BJ (cell line): ENCODE results near the gene SCN9A. TPM values are rescaled to one million over a fixed set of nuclear protein-coding genes. Genes with fewer than 3 reads are reported as not detected.

Experiments used
- CTCF ChIA-PET: fragments of 350-600 bp; formaldehyde crosslinking; extraction: SDS; loops from one replicate; lab custom pipeline; 2021; ENCODE audit warnings: antibody characterized with exemption, inconsistent platforms; lab: Yijun Ruan, JAX
- POLR2A ChIA-PET: fragments of 300-600 bp; sonication (Branson Sonifier 250); formaldehyde crosslinking; extraction: SDS; loops from one replicate; lab custom pipeline; 2021; ENCODE audit warnings: antibody characterized with exemption; lab: Charles Lee
- DNase-seq: peaks from one replicate; pipeline ENCODE4 v3.0.0-alpha.2; 2011; ENCODE audit warnings: low read depth
- H3K27me3 ChIP-seq: 2 replicates; pipeline ENCODE4 v1.6.0; 2011; ENCODE audit warnings: low read length; ENCODE audit not compliant: control insufficient read depth, insufficient read depth
- H3K36me3 ChIP-seq: 2 replicates; pipeline ENCODE4 v1.5.1; 2011; ENCODE audit warnings: low read length; ENCODE audit not compliant: control insufficient read depth, insufficient read depth
- H3K4me3 ChIP-seq: 2 replicates; pipeline ENCODE4 v1.5.1; 2011; ENCODE audit warnings: low read depth, mild to moderate bottlenecking, control low read depth, low read length
- CTCF ChIP-seq: IDR thresholded peaks from 2 replicates; pipeline ENCODE4 v1.5.1; 2011; ENCODE audit warnings: low read depth, mild to moderate bottlenecking, control low read depth, inconsistent platforms, low read length, moderate library complexity; ENCODE audit not compliant: insufficient read depth
- polyA plus RNA-seq: library from polyadenylated mRNA; depleted of rRNA; stranded (reverse); fragments of >200 nt; gene quantifications from 2 replicates; pipeline ENCODE4 v1.2.3, GENCODE V29; 2011

SCN9A gene
- polyA plus RNA-seq, 1 experiment, result 19.4 TPM

GRCh38 chr2:166167449-166167848 lies 208.3 kb downstream of the SCN9A start:
- no peaks in the 10 kb centered on the region; the same call in 1 of the 2 replicates for H3K27me3 ChIP-seq
- DNase-seq, result no peak
- ChIA-PET POLR2A (no interaction called here), CTCF (interaction anchor here (1.0 kb wide), 1 partner anchor 13 kb away, joined by 3 read pairs; no protein-coding TSS in a partner anchor)
- no peak overlapping the region for H3K4me3 ChIP-seq
- H3K36me3 ChIP-seq, result no peaks in the 10 kb centered on the region
- TF ChIP-seq CTCF, result no peak

- Histone ChIP-seq H3K36me3 (no peaks in the 10 kb centered on the region), H3K27me3 (no peaks in the 10 kb centered on the region; the same call in 1 of the 2 replicates), H3K4me3 (no peak overlapping the region)
- no peak for DNase-seq
- CTCF ChIA-PET, result no interaction called here
- POLR2A ChIA-PET, result no interaction called here
- TF ChIP-seq CTCF, result no peak
Observed at GRCh38 chr2:166163775-166164174, 212.0 kb downstream of the SCN9A start.

- no peaks in the 10 kb centered on the region; the same call in 1 of the 2 replicates for H3K27me3 ChIP-seq
- H3K36me3 ChIP-seq, result no peaks in the 10 kb centered on the region
- no peak for TF ChIP-seq CTCF
- ChIA-PET POLR2A (no interaction called here), CTCF (no interaction called here)
- H3K4me3 ChIP-seq, result no peak overlapping the region
- no peak for DNase-seq
Observed at GRCh38 chr2:166158546-166158945, 217.2 kb downstream of the SCN9A start.

- no peaks in the 10 kb centered on the region for H3K36me3 ChIP-seq
- no peak overlapping the region for H3K4me3 ChIP-seq
- ChIA-PET CTCF (interaction anchor here (0.7 to 0.8 kb wide), 2 partner anchors 11 to 17 kb away, joined by 3 read pairs; no protein-coding TSS in a partner anchor), POLR2A (no interaction called here)
- H3K27me3 ChIP-seq, result no peaks in the 10 kb centered on the region
- no peak for TF ChIP-seq CTCF
- no peak for DNase-seq
Observed at GRCh38 chr2:166157578-166157977, 218.2 kb downstream of the SCN9A start.

GRCh38 chr2:166156985-166157490 lies 218.7 kb downstream of the SCN9A start:
- Histone ChIP-seq H3K36me3 (no peaks in the 10 kb centered on the region), H3K27me3 (no peaks in the 10 kb centered on the region), H3K4me3 (no peak overlapping the region)
- DNase-seq, result no peak
- no peak for TF ChIP-seq CTCF
- POLR2A ChIA-PET, result no interaction called here
- CTCF ChIA-PET, result interaction anchor here (0.7 to 0.8 kb wide), 2 partner anchors 10 to 16 kb away, joined by 3 read pairs; no protein-coding TSS in a partner anchor
